ENCODE results near the gene MRPL53. TPM values are rescaled to one million over a fixed set of nuclear protein-coding genes. Genes with fewer than 3 reads are reported as not detected.

The MRPL53 gene
- total RNA-seq, 1 experiment from 2014 or later, result 86.9 TPM

DNA sequence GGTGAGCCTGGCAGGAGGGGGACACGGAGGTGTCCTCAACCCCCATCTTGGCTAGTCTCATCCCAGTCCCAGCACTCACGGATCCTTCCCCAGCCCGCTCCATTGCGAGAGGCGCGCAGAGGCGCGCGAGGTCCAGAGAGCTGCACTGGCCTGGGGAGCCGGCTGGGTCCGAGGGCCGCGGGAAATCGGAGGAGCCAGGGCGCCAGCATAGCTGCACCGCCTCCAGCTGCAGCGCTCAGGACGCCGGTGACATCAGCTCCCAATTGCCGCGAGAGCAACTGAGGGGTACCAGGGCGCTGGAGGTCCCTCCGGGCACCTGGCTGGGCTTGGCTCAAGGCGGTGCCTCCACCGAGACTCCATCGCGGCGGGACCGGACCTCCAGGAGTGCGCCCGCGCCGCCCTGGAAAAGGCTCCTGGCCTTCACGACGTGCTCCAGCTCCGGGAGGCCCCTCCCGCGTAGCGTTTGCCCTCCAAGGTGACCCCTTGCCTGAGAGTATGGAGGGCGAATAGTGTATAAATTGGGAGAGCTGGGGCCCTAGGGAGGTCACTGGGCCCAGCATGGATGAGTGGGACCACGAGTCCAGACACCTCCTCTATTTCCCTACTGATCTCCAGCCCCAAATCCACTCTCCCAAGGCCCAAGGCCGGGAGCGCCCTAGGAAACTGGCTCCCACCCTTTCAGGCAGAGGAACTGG lies 36.2 kb downstream of the MRPL53 start:
- Histone ChIP-seq H3K27ac (ENCODE audit: low read length) (no peak overlapping the region), H3K4me2 (ENCODE audit: low read length) (no peak overlapping the region), H3K36me3 (ENCODE audit: low read depth, low read length) (peaks cover 23% of the 10 kb centered on the region; the same call in 1 of the 2 replicates), H3K9ac (ENCODE audit: low read length) (no peak overlapping the region), H3K9me2 (replicated peaks; ENCODE audit: low read length) (no peaks in the 10 kb centered on the region), H3K4me1 (ENCODE audit: insufficient read depth, low read length) (peaks cover 21% of the 10 kb centered on the region), H4K20me1 (ENCODE audit: low read length) (peaks cover 32% of the 10 kb centered on the region), H3F3A (ENCODE audit: low read length, unreplicated experiment) (no peaks in the 10 kb centered on the region), H3K9me3 (ENCODE audit: low read length) (no peaks in the 10 kb centered on the region), H3K4me3 (ENCODE audit: low read length) (no peak overlapping the region), H2AFZ (ENCODE audit: low read length) (no peak overlapping the region), H3K79me2 (ENCODE audit: low read length) (peaks cover 88% of the 10 kb centered on the region), H3K27me3 (ENCODE audit: low read length) (no peaks in the 10 kb centered on the region)
- ATAC-seq (no peak), DNase-seq (no peak)
- POLR2A ChIA-PET (ENCODE audit: unreplicated experiment), result no interaction called here
- intact Hi-C loops (cut with micrococcal nuclease), result no loop called here
- CTCF ChIA-PET, result no interaction called here
- no TSS peak for BruUV-seq (replicated peaks)
- TF ChIP-seq EZH2phosphoT487 (IDR thresholded peaks at IDR 0.05; ENCODE audit: borderline replicate concordance, low read length), result no peak
- TF ChIP-seq, protein P1, sequence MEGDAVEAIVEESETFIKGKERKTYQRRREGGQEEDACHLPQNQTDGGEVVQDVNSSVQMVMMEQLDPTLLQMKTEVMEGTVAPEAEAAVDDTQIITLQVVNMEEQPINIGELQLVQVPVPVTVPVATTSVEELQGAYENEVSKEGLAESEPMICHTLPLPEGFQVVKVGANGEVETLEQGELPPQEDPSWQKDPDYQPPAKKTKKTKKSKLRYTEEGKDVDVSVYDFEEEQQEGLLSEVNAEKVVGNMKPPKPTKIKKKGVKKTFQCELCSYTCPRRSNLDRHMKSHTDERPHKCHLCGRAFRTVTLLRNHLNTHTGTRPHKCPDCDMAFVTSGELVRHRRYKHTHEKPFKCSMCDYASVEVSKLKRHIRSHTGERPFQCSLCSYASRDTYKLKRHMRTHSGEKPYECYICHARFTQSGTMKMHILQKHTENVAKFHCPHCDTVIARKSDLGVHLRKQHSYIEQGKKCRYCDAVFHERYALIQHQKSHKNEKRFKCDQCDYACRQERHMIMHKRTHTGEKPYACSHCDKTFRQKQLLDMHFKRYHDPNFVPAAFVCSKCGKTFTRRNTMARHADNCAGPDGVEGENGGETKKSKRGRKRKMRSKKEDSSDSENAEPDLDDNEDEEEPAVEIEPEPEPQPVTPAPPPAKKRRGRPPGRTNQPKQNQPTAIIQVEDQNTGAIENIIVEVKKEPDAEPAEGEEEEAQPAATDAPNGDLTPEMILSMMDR (conservative IDR thresholded peaks at IDR 0.05; ENCODE audit: low read depth, low read length), result no peak
- no peak for TF ChIP-seq EZH2 (IDR thresholded peaks at IDR 0.05; ENCODE audit: low read length, unreplicated experiment)

DNA sequence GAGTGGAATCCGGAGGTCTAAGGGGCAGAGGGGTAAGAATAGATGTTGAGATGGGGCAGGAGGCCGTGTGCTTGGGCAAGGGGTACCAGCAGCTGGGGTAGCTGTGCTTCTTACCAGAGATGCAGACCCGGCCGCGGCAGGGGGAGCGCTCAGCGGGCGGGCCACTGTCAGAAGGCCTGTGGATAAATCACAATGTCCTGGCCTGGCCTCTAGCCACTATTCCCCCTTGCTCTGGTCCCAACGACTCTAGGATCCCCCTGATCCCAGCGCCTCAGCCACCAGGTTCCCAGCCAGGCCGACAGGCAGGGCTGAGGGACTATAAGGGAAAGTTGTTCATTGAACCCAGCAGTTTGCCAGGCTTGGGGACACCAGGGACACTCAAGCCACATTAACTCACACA lies 42.0 kb downstream of the MRPL53 start:
- Histone ChIP-seq H3K9ac (ENCODE audit: low read length) (no peak overlapping the region), H3K27me3 (ENCODE audit: low read length) (no peaks in the 10 kb centered on the region), H3K36me3 (ENCODE audit: low read depth, low read length) (peaks cover 40% of the 10 kb centered on the region), H3K9me2 (replicated peaks; ENCODE audit: low read length) (no peaks in the 10 kb centered on the region), H4K20me1 (ENCODE audit: low read length) (peaks cover 8% of the 10 kb centered on the region), H3K4me3 (ENCODE audit: low read length) (no peak overlapping the region), H3K27ac (ENCODE audit: low read length) (no peak overlapping the region), H3F3A (ENCODE audit: low read length, unreplicated experiment) (no peaks in the 10 kb centered on the region), H3K9me3 (ENCODE audit: low read length) (no peaks in the 10 kb centered on the region), H3K4me2 (ENCODE audit: low read length) (no peak overlapping the region), H2AFZ (ENCODE audit: low read length) (no peak overlapping the region), H3K79me2 (ENCODE audit: low read length) (peaks cover 30% of the 10 kb centered on the region), H3K4me1 (ENCODE audit: insufficient read depth, low read length) (no peaks in the 10 kb centered on the region)
- ChIA-PET POLR2A (ENCODE audit: unreplicated experiment) (no interaction called here), CTCF (no interaction called here)
- no peak for ATAC-seq
- TF ChIP-seq EZH2 (IDR thresholded peaks at IDR 0.05; ENCODE audit: low read length, unreplicated experiment) (no peak), EZH2phosphoT487 (IDR thresholded peaks at IDR 0.05; ENCODE audit: borderline replicate concordance, low read length) (no peak)
- TF ChIP-seq, protein P1 (conservative IDR thresholded peaks at IDR 0.05; ENCODE audit: low read depth, low read length), result no peak
- intact Hi-C loops (cut with micrococcal nuclease), result no loop called here
- no TSS peak for BruUV-seq (replicated peaks)
- DNase-seq, result no peak

All from PC-3 (cell line).